Measurements from ENCODE around the gene TMEM18. TPM values are rescaled to one million over a fixed set of nuclear protein-coding genes. Genes with fewer than 3 reads are reported as not detected.

TMEM18 gene
- total and polyA plus RNA-seq, 8 donors, result 16.9 to 64.6 (median 57.7) TPM

- peak in 2 of 4 donors; percentile 21 to 33 for DNase-seq
- H3K4me1 ChIP-seq, result peaks cover 0 to 33% of the 10 kb centered on the region in 2 donors
- peak overlapping the region; percentile 95 to 99 for H3K27ac ChIP-seq
- ATAC-seq, result no peak
- H3K27me3 ChIP-seq, result no peaks in the 10 kb centered on the region
- H3K36me3 ChIP-seq, result peaks cover 0 to 14% of the 10 kb centered on the region in 2 donors
- H3K9me3 ChIP-seq, result no peaks in the 10 kb centered on the region
- intact Hi-C loops (cut with DNase I), result no loop called here
- TF ChIP-seq CTCF (IDR thresholded peaks at IDR 0.05), result no peak
- H3K4me3 ChIP-seq, result peak overlapping the region; percentile 65 to 85
Observed at GRCh38 chr2:677959-678550, 849 bp upstream of the TMEM18 start.

- Histone ChIP-seq H3K27me3 (no peaks in the 10 kb centered on the region), H3K4me1 (peaks cover 0 to 33% of the 10 kb centered on the region in 2 donors), H3K9me3 (no peaks in the 10 kb centered on the region), H3K36me3 (peaks cover 0 to 25% of the 10 kb centered on the region in 2 donors), H3K27ac (peak overlapping the region; percentile 95 to 99), H3K4me3 (peak overlapping the region; percentile 36 to 65)
- TF ChIP-seq CTCF (IDR thresholded peaks at IDR 0.05), result no peak
- intact Hi-C loops (cut with DNase I), result no loop called here
- ATAC-seq (peak; percentile 91), DNase-seq (peak; percentile 97 to 100 (median 100))
Observed at GRCh38 chr2:676647-677055, 555 bp downstream of the TMEM18 start.

- peak; percentile 22 for ATAC-seq
- TF ChIP-seq CTCF (IDR thresholded peaks at IDR 0.05), result no peak
- peaks cover 0 to 26% of the 10 kb centered on the region in 2 donors for H3K36me3 ChIP-seq
- no peaks in the 10 kb centered on the region for H3K9me3 ChIP-seq
- peaks cover 0 to 33% of the 10 kb centered on the region in 2 donors for H3K4me1 ChIP-seq
- no peaks in the 10 kb centered on the region for H3K27me3 ChIP-seq
- peak overlapping the region; percentile 36 to 65 for H3K4me3 ChIP-seq
- intact Hi-C loops (cut with DNase I), result no loop called here
- H3K27ac ChIP-seq, result peak overlapping the region in 1 of 2 donors; percentile 95
- peak in 2 of 4 donors; percentile 51 to 64 for DNase-seq
Observed at GRCh38 chr2:675982-676646, 1.1 kb downstream of the TMEM18 start.

- no peaks in the 10 kb centered on the region for H3K9me3 ChIP-seq
- intact Hi-C loops (cut with DNase I), result no loop called here
- H3K36me3 ChIP-seq, result peaks cover 0 to 32% of the 10 kb centered on the region in 2 donors
- no peaks in the 10 kb centered on the region for H3K27me3 ChIP-seq
- H3K4me1 ChIP-seq, result peaks cover 0 to 33% of the 10 kb centered on the region in 2 donors
- H3K4me3 ChIP-seq, result no peak overlapping the region
- no peak overlapping the region for H3K27ac ChIP-seq
- DNase-seq (peak in 1 of 4 donors; percentile 68), ATAC-seq (no peak)
- no peak for TF ChIP-seq CTCF (IDR thresholded peaks at IDR 0.05)
Observed at GRCh38 chr2:675460-675859, 1.7 kb downstream of the TMEM18 start.

GRCh38 chr2:675051-675450 lies 2.2 kb downstream of the TMEM18 start:
- DNase-seq (no peak), ATAC-seq (no peak)
- TF ChIP-seq CTCF (IDR thresholded peaks at IDR 0.05), result no peak
- Histone ChIP-seq H3K36me3 (peaks cover 0 to 37% of the 10 kb centered on the region in 2 donors), H3K27ac (no peak overlapping the region), H3K9me3 (no peaks in the 10 kb centered on the region), H3K4me3 (no peak overlapping the region), H3K4me1 (peaks cover 0 to 33% of the 10 kb centered on the region in 2 donors), H3K27me3 (no peaks in the 10 kb centered on the region)
- intact Hi-C loops (cut with DNase I), result no loop called here
